GM12872 (cell line): ENCODE measurements around the gene CCNJL.

Experiments used
- CTCF ChIP-seq: IDR thresholded peaks from 3 replicates; pipeline ENCODE4 v1.5.1; 2011; ENCODE audit warnings: low read depth, mild to moderate bottlenecking, low read length, moderate library complexity; ENCODE audit not compliant: insufficient read depth

CCNJL gene

GRCh38 chr5:160289721-160290120, 22.6 kb downstream of the CCNJL start:
- TF ChIP-seq CTCF: no peak

DNA sequence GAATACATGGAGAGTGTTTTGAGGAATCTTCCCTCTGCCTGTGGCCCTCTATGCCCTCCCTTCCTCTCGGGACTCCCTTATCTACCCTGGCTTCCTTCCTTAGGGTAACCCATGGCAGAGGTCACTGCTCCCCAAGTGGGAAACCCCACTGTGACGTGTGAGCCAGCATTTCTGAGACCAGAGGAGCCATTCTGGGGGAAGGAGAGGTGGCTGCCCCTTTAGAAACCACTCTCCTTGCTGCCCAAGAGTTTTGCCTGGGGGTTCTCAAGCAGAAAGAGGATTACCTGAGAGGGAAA, 23.1 kb downstream of the CCNJL start:
- TF ChIP-seq CTCF: no peak

DNA sequence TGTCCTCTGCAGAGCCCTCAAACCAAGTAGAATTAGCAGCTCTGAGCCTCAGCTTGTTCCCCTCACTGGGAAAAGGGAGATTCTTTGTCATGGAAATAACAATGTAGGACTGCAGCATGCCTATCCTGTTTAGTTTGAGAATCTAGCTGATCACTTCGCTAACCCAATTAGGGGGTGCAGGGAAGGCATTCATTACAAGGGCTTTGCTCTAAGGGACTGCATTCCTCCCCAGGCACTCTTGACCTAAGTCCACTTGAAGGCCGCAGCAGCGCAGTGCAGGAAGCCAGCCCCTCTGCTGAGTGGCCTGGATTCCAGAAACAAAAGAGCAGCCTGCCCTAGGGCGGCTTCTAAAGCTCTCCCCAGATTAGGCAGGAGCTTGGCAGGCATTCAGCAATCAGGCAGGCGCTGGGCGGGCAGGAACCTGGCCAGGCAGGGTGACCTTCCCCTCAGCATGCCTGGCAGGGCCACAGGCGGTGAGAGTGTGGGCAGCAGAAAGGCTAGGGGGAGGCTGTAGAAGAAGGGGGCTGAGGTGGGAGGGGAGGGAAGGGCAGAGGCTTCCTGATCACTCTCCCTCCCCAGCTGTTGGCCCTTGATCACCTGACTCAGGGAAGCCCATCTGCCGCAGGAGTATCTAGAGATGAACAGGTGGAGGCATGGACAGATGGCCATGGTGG, 24.8 kb downstream of the CCNJL start:
- no peak for TF ChIP-seq CTCF

- no peak for TF ChIP-seq CTCF
Observed at GRCh38 chr5:160286947-160287346, 25.4 kb downstream of the CCNJL start.

- TF ChIP-seq CTCF: no peak
Observed at GRCh38 chr5:160285316-160285715, 27.0 kb downstream of the CCNJL start.

DNA sequence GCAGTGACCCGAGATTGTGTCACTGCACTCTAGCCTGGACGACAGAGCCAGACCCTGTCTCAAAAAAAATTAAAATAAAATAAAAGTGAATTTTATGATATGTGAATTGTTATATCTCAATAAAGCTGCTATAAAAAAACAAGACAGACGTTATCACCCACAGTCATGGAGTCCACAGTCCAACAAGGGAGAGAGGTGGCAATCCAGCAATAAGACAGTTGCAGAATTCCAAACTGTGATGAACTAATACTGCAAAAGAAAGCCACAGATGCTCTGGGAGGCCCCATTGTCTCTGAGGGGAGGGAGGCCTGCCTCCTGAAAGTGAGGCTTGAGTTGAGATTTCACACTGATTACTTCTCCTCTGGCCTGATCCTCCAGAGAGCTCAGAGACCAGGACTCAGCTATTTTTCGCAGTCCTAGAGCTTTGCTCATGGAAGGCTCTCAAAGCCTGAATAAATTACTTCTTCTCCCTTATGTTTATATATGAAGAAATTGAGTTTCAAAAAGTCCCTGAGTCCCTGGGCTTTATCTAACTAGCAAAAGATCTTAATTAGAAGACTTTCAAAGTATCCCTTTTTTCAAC, 28.0 kb downstream of the CCNJL start:
- TF ChIP-seq CTCF: no peak

DNA sequence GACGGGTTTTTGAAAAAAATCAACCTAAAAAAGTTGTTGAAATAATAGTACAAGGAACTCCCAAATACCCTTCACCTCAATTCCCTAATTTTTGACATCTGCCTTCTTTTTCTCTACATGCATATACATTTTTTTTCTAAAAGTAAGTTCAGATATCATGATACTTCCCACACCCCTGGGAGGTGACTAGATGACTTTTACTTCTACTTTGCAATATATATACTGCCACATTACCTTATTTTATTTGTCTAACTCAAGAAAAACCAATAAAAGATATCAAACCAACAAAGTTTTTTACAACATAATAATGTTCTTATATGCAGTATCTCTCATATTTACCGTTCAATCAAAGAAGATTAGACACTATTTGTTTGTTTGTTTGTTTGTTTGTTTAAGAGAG, 31.1 kb downstream of the CCNJL start:
- no peak for TF ChIP-seq CTCF
